HG03439 (cell line): ENCODE measurements around the gene ZNF543.
"Not testable (repeated sequence)": the region's sequence is repeated elsewhere in the genome, so short reads cannot be mapped to it uniquely, and the experiment has no call there.

Experiments used
- ATAC-seq: cut with Tn5 transposase; IDR thresholded peaks from one replicate; pipeline ENCODE4 v1.9.1; 2021; ENCODE audit warnings: mild to moderate bottlenecking, moderate library complexity; ENCODE audit not compliant: unreplicated experiment

ZNF543 gene

DNA sequence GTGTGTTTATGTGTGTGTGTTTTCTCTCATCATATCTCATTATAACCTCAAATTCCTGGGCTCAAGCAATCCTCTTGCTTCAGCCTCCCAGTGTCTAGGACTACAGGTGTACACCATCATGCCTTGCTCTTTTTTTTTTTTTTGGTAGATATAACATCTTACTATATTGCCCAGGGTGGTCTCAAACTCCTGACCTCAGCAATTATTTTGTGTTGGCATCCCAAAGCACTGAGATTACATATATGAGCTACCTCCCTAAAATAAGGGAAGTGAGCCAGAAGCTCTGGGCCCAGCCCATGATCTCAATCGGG, 448 bp upstream of the ZNF543 start:
- ATAC-seq: no peak

DNA sequence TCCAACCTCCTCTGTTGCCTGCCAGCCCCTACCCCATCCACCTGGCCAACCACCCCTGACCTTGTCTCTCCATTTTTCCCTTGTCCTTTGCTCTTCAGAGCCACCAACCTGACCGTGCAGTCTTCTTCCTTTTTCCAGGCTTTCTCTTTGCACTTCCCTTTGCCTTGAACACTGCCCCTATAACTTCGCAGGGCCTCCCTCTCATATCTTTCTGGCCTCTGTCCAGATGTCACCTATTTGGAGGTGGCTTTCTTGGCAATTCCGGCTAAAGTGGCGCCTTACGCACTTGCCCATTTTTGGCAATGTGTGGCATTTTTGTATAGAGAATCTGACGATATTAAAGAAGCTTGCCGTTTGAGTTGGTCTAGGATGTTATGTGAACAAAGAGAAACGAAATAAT, 844 bp downstream of the ZNF543 start:
- no peak for ATAC-seq

DNA sequence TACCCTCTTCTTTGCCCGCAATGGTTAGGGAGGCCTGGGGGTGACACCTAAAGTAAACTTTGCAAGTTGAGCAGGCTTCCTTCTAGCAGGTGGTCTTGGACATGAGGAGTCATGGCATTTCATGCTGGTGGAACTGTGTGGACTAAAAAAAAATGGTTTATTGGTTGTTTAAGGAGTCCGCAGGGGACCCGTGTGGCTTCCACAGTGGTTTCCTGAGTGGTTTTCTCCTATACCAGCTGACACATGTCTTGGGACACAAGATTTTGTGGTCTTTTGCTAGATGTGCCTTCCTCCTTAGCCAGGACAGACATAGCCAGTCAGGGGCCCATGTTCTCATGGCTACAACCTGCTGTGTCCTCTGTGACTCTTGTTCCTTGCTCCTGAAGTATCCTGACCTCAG, 1.5 kb downstream of the ZNF543 start:
- ATAC-seq: no peak

DNA sequence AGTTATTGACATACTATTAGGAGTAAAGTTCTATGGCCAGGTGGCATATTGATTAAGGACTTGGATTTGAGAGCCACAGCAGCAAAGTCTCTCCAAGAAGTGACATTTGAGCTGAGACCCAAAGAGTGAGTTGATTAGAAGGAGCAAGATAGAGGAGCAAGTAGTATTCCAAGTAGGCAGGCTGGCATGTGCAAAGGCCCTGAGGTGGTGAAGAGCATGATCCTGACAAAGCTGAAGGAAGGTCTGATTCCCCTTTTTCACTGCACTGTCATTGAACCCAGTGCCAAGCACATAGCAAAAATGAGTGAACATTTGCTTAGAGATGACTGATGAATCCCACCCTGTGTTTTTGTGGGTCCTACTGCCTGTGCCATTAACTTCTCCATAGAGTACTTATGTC, 4.7 kb downstream of the ZNF543 start:
- ATAC-seq: no peak

DNA sequence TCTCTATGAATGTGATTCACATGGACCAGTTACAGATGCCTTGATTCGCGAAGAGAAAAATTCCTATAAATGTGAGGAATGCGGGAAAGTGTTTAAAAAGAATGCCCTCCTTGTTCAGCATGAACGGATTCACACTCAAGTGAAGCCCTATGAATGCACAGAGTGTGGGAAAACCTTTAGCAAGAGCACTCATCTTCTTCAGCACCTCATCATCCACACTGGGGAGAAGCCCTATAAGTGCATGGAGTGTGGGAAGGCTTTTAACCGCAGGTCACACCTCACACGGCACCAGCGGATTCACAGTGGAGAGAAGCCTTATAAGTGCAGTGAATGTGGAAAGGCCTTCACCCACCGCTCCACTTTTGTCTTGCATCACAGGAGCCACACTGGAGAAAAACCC, 7.7 kb downstream of the ZNF543 start:
- ATAC-seq: no peak

DNA sequence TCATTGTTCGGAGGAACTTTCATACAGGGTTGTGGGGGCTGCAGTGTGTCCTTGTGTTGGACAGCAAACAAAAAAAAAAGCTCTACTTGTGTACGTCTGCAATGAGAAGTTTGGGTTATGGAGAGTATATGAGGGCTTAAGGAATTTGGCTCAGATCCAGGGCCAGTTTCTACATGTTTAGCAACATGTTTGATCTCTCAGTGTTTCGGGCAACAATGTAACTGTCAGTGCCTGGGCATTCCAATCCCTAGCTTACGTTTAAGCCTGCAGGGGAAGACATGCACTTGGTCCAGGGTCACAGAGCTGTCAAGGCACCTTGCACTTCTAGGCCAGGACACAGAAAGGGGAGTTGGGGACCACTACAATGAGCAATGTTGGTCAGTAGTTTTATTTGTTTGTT, 13.9 kb downstream of the ZNF543 start:
- ATAC-seq: no peak

DNA sequence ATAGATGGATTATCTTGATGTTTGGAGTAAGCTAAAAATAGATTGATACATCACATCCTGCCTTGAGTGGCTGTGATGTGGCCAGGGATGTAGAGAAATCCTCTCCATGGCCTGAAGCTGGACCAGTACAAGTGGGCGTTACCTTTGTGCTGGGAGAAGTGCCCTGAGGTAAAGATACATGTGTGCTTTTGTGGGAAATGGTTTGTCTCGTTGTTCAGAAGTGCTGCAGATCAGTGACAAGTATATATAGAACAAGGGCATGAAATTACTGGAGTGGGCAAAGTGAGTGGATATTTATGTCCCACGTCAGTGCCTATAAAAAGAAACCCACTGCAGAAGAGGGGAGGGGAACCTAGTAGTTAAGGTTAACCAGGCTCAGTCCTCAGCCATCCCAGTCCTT, 18.6 kb downstream of the ZNF543 start:
- ATAC-seq: no peak

DNA sequence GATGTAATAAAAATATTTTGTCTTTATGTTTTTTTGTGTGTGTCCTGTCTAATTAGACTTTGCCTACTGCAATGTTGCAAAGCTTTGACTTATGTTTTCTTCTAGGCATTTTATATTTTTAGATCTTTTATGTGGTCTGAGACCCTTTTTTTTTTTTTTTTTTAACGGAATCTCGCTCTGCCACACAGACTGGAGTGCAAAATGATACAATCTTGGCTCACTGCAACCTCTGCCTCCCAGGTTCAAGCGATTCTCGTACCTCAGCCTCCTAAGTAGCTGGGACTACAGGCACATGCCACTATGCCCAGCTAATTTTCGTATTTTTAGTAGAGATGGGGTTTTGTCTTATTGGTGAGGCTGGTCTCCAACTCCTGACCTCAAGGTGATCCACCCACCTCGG, 22.3 kb downstream of the ZNF543 start:
- no peak for ATAC-seq

DNA sequence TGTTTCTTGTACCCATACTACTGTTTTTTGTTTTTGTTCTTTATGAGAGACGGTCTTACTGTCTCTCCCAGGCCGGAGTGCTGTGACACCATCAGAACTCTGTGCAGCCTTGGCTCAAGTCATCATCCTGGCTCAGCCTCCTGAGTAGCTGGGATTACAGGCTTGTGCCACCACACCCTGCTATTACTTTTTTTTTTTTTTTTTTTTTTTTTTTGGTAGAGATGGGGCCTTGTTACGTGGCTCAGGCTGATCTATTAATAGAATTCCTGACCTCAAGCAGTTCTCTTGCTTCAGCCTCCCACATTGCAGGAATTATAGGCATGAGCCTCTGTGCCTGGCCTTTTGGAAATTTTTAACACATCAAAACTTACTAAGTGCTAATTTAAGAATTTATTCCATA, 27.9 kb downstream of the ZNF543 start:
- ATAC-seq: no peak

DNA sequence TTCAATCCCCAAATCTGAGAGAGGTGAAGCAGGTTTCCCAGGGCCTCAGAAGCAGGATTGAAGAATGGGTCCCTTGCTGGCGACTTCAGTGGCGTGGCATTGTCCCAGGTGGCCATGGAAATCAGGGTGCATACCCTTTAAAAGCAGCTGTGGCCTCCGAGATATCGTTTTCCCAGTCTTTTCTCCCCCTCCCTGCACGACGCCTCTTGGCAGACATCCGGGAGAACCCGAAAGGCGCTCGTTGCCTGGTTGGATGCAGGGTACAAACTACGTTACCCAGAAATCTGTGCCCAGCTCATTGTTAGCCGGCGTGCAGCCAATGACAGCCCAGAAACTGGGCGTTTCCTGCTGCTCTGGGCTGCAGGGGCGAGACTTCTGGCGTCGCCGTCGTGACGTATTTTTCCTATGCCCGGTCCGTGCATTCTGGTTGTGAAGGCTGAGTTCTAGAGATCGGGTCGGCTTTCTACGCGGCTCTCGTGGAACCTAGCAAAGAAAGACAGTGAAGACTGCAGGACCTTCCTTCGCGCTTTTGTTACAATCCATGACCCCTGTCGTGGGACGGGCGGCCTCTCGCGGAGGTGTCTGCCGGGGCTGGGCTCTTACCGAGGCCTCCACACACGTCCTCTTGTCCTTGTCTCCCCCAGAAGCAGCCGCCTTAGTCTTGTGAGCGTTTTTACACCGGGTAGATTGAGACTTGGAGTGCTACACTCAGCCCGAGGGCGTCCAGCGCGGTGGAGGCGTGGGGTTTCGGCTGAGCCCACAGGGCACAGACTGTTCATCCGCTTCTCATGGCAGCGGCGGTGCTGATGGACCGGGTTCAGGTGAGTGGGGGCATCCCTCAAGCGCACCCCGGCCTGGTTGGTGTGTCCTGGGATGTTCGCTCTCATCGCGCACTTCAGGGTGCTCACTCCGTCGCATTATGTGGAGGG, 30.9 kb downstream of the ZNF543 start, which contains the start of gene ZNF304:
Gene ZNF304, plus strand, starts transcription at position 395 of the 929 bp plus-strand sequence. Its CDS starts 394 bp downstream, at position 789.
- ATAC-seq: peak; percentile 93

DNA sequence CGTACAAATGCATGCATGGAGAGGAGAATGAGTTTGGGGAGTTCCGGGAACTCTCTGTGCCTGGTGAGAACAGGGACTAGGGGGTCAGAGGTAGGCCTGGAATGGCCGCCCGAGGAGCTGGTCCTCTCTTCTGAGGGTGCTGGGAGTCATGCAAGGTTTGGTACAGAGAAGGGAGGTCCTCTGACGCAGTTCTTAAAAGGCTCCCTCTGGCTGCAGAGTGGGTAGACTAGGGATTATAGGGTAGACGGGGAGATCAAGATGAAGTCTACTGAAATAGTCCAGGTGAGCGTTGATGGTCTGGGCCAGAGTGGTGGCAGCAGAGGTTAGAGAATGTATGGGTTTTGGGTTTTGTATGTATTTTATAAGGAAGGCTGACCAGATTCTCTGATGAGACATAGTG, 31.6 kb downstream of the ZNF543 start:
- ATAC-seq: no peak

DNA sequence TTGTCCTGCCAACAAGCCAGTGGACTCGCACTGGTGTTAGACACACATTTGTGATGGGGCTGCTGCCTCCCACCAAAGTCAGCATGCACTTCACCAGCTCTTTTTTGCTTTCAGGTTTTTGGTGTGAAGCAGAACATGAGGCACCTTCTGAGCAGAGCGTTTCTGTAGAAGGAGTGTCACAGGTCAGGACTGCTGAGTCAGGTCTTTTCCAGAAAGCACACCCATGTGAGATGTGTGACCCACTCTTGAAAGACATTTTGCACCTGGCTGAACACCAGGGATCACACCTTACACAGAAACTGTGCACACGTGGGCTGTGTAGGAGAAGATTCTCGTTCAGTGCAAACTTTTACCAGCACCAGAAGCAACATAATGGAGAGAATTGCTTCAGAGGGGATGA, 35.6 kb downstream of the ZNF543 start:
- ATAC-seq: no peak

DNA sequence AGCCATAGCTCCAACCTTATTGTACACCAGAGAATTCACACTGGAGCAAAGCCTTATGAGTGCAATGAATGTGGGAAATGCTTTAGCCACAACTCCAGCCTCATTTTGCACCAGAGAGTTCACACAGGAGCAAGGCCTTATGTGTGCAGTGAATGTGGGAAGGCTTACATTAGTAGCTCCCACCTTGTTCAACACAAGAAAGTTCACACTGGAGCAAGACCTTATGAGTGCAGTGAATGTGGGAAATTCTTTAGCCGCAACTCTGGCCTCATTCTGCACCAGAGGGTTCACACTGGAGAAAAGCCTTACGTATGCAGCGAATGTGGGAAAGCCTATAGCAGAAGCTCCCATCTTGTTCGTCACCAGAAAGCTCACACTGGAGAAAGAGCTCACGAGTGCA, 37.1 kb downstream of the ZNF543 start:
- no peak for ATAC-seq

DNA sequence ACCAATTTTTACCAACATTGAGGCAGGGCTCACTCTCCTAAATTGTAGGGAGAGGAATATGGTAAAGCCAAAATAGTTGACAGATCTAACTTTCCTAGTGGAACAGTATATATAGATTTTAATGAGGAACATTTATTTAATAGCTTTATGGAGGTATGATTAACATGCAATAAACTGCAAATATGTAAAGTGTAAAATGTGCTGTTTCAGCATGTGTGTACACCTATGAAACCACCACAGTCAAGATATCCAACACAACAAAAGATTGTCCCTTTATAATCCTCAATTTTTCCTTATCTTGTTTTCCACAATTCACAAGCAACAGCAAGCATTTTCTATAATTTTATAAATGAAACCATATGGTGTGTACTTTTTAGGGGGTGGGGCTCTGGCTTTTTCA, 39.0 kb downstream of the ZNF543 start:
- ATAC-seq: no peak

DNA sequence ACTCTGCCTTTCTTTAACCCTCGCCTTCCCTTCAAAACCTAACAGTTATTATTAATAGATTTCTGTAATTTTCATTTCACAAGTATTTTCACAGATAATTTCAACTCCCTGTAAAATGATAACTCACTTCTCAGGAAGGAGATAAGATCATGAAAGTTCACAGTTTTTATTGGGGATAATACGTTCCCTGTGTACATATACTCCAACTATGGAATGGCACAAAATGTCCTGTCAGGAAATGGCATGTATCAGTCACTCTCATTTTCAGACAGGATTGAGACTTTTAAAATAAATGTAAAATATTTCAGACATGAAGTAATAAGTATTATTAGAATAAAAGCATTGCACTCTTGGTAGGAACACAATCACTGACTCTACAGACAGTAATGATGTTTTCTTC, 42.1 kb downstream of the ZNF543 start:
- no peak for ATAC-seq

DNA sequence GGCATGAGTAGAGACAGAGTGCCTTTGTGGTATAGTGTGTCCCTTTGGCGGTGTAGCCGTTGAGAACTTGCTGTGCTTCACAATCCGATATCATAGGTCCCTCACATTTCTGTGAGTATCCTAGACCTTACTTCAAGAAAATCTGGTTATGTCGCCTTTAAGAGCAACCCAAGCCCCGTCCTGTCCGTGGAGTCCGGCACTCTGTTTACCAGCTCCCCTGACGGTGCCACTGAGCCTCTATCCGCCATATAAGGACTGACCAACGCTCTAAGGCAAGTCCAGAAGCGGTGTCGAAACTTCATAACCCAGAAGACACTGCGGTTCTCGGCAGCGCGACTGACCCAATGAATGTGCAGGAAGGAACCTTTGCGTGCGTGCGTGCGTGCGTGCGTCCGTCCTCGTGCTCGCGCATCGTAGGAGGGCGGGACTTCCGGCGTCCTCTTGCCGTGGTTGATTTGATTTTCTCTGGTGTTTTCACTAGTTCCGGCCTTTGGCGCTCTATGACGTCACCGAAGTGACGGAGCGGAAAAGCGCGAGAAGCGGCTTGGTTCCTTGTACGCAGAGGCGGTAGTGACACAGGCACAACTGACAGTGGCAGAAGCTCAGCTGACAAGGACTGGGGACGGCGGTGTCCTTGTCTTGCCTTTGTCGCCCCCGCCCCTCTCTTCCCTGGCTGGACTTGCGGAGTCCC, 42.9 kb downstream of the ZNF543 start, which contains the start of the genes TRAPPC2B and ZNF547:
Gene TRAPPC2B, plus strand, starts transcription at position 555 of the 691 bp plus-strand sequence. CDS start 1,283 bp downstream, outside the sequence.
Gene ZNF547, plus strand, starts transcription at position 555 of the 691 bp plus-strand sequence. CDS start 5,005 bp downstream, outside the sequence.
- peak; percentile 98 for ATAC-seq

DNA sequence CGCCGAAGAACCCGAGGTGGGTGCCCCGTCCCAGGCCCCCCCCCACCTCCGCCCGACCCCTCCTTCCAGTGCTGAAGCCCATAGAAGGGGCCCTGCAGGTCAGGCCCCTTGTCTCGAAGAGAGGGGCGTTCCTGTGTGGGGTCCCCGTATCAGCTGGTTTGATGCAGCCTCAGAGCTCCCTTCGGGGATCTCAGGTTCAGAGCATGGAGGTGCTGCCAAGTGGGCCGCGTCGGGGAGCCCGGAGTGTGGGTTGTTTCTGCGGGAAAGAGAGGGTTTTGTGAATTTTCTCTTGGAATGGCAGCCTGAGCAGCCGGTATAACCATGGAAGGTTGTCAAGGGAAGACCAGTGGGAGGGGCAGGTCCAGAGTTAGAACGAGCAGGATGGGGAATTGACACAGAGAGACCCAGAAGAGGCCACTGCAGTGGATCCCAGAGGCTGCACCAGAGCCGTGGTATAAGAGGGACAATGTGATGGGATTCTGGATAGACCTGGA, 43.5 kb downstream of the ZNF543 start:
- no peak for ATAC-seq

DNA sequence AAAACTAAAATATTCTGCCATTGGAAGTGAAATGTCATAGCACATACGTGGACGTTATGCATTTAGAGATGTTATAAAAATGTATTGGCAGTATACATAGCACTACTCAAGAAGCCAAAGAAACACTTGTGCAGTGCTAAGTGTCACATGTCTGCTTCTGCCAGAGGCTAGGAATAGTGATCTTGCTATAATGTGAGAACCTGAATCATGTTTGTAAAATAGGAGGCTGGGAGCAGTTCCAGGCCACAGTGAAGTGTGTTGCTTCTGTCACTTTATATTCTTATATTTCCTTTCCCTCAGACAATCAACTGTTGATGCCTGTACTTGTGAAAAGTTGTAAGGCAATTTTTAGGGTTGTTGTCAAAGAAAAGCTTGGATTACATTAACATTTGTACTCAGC, 46.5 kb downstream of the ZNF543 start:
- no peak for ATAC-seq

DNA sequence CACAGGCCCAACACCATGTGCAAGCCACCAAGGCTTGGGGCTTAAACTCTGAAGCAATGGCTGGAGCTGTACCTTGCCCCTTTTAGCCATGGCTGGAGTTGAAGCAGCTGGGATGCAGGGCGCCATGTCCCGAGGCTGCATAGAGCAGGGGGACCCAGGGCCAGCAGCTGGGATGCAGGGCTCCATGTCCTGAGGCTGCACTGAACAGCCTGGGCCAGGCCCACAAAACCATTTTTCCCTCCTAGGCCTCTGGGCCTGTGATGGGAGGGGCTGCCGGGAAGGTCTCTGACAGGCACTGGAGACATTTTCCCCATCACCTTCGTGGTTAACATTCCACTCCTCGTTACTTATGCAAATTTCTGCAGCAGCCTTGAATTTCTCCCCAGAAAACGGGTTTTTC, 53.9 kb downstream of the ZNF543 start:
- no peak for ATAC-seq

DNA sequence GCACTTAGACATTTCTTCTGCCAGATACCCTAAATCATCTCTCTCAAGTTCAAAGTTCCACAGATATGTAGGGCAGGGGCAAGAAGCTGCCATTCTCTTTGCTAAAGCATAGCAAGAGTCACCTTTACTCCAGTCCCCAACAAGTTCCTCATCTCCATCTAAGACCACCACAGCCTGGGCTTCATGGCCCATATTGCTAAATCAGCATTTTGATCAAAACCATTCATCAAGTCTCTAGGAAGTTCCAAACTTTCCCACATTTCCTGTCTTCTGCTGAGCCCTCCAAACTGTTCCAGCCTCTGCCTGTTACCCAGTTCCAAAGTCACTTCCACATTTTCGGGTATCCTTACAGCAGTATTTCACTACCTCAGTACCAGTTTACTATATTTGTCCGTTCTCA, 54.4 kb downstream of the ZNF543 start:
- ATAC-seq: not testable (repeated sequence)

DNA sequence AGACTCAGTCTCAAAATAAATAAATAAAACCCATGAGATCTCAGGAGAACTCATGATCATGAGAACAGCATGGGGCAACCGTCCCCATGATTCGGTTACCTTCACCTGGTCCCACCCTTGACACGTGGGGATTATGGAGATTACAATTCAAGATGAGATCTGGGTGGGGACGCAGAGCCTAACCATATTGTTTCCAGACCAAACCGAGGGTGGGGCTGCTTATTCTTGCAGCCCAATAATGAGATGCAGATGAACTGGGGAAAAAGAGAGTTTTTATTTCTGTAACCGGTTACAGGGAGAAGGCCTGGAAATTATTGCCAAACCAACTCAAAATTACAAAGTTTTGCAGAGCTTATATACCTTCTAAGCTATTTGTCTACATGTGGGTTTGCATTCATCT, 55.9 kb downstream of the ZNF543 start:
- ATAC-seq: no peak
